Stomach (tissue), 4 donors: Measurements from ENCODE around the gene FCN2.

Experiments used
- EP300 ChIP-seq: sonication (generic); formaldehyde crosslinking; IDR thresholded peaks from one replicate; pipeline ENCODE4 v1.6.1; 2017; ENCODE audit warnings: antibody characterized with exemption
- POLR2A ChIP-seq, 4 donors: fragments of 450-650 bp; IDR thresholded peaks; one replicate each; pipeline ENCODE4 v1.6.1; 2016; ENCODE audit warnings: antibody characterized with exemption in 4 of 4, control low read depth in 2 of 4, mild to moderate bottlenecking in 1 of 4, moderate library complexity in 1 of 4
- TF ChIP-seq, protein P1 (sequence below), 7 experiments: fragments of 450-650 bp in 4 of 7; fragments of 200-600 bp in 3 of 7; sonication (generic) in 3 of 7; IDR thresholded peaks; one replicate each; pipeline ENCODE4 v1.5.1; 2016 to 2019; ENCODE audit warnings: antibody characterized with exemption in 7 of 7, control low read depth in 2 of 7, mild to moderate bottlenecking in 1 of 7

DNA sequence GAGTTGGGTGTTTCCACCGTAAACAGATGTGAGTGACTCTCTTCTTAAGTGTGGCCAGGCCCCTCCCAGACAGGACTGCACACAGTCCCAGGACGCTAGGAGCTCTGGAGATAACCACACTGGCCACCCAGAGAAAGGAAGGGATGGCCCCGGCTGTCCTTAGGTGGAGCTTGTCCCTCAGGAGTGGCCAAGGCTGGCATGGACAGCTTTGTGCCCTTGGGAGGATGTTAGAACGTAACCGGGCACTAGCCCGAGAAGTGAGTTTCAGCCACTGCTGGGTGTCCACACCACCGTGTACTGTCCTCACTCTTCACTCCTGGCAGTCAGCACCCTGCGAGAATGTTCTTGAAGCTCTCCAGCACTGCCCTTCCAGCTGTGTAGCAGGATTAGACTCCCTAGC, 35.8 kb upstream of the FCN2 start:
- TF ChIP-seq, protein P1, sequence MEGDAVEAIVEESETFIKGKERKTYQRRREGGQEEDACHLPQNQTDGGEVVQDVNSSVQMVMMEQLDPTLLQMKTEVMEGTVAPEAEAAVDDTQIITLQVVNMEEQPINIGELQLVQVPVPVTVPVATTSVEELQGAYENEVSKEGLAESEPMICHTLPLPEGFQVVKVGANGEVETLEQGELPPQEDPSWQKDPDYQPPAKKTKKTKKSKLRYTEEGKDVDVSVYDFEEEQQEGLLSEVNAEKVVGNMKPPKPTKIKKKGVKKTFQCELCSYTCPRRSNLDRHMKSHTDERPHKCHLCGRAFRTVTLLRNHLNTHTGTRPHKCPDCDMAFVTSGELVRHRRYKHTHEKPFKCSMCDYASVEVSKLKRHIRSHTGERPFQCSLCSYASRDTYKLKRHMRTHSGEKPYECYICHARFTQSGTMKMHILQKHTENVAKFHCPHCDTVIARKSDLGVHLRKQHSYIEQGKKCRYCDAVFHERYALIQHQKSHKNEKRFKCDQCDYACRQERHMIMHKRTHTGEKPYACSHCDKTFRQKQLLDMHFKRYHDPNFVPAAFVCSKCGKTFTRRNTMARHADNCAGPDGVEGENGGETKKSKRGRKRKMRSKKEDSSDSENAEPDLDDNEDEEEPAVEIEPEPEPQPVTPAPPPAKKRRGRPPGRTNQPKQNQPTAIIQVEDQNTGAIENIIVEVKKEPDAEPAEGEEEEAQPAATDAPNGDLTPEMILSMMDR (IDR thresholded peaks at IDR 0.05): no peak
- TF ChIP-seq POLR2A (IDR thresholded peaks at IDR 0.05): no peak
- TF ChIP-seq EP300: no peak
